Stimulated activated memory B cell treated with anti-CD40 and anti-IgM and Interleukin-4, amounts not matched to agents 10 μg/mL and 1 μg/mL and 100 μg/mL, for 72 hours (primary cell): ENCODE measurements around the gene ALKBH3.

Experiments used
- ATAC-seq: fragments of 150-1000 bp; cut with Tn5 transposase; 2 replicates; pipeline ENCODE4 v1.10.0; 2021
- H3K27ac Mint-ChIP-seq: one replicate; pipeline ENCODE4 v1.8.0; 2022; ENCODE audit warnings: mild to moderate bottlenecking, mixed read lengths
- H3K27me3 Mint-ChIP-seq: one replicate; pipeline ENCODE4 v1.8.0; 2022; ENCODE audit warnings: mixed read lengths
- H3K36me3 Mint-ChIP-seq: one replicate; pipeline ENCODE4 v1.8.0; 2022; ENCODE audit warnings: mixed read lengths
- H3K4me1 Mint-ChIP-seq: one replicate; pipeline ENCODE4 v1.8.0; 2022; ENCODE audit warnings: mixed read lengths
- H3K4me3 Mint-ChIP-seq: one replicate; pipeline ENCODE4 v1.8.0; 2022; ENCODE audit warnings: mild to moderate bottlenecking, moderate library complexity, mixed read lengths
- H3K9me3 Mint-ChIP-seq: one replicate; pipeline ENCODE4 v1.8.0; 2022; ENCODE audit warnings: mixed read lengths

ALKBH3 gene

DNA sequence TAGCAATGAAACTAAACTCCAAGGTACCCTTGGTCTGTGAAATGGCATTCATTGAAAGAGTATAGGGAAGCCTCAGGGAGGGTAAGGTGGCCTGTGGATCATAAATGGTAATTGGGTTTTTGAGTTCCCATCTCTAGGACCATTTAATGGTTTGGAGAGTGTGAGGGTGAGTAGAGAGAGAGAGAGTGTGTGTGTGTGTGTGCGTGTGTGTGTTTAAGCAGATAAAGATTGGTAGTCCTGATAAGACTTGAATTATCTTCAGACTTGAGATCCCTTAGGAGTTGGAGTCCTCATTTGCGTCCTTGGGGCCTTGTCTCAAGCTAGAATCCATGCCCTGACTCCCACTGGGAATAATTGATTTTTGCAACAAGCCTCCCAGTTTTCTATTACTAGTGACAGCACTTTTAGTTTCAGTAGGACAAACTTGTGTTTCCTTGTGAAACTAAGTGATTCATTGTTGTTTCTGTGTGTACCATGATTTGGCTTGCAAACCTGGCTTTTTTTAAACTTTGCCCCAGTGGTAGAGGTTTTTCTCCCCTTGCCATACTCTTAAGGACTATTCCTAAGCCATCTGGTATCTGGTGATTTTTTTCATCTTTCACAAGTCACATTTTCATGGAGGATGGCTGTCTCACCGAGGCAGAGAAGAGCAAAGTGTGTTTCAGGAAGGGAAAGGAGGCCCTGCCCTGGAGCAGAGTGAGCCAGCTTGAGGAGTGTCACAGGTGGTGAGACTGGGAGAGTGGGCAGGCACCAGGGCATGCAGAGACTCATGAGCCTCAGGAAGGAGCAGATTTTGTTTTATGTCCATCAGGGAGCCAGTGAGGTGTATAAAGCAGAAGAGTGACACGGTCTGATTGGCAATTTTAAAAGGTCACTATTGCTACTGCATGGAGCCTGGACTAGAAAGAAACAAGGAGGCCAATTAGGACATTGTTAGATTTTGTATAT, 26.7 kb downstream of the ALKBH3 start:
- no peak overlapping the region for H3K27ac Mint-ChIP-seq

DNA sequence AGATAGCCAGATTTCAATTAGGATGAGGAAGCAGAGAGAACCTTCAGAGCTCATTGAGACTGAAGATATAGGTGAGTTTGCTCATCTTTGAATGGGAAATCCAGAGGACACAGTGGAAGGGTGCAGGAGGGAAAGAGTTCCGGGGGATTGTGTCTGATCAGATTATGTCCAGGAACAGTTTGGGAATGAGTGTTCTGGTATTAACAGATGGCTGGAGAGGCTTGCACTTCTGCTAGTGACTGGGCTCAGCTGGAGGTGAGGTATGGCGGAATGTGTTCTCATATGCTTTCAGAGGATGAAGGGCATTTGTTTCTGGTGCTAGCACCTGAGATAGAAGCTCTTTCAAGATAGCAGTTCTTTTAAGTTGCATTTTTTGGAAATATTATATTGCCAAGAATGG, 27.6 kb downstream of the ALKBH3 start:
- H3K27me3 Mint-ChIP-seq: no peaks in the 10 kb centered on the region
- ATAC-seq: no peak
- peaks cover 11% of the 10 kb centered on the region for H3K4me1 Mint-ChIP-seq
- H3K9me3 Mint-ChIP-seq: no peaks in the 10 kb centered on the region
- peaks cover 74% of the 10 kb centered on the region for H3K36me3 Mint-ChIP-seq
- H3K27ac Mint-ChIP-seq: no peak overlapping the region
- no peak overlapping the region for H3K4me3 Mint-ChIP-seq

More for the DNA sequence above, 26.7 kb downstream of the ALKBH3 start:
- Mint-ChIP-seq H3K4me1 (peaks cover 11% of the 10 kb centered on the region), H3K9me3 (no peaks in the 10 kb centered on the region), H3K27me3 (no peaks in the 10 kb centered on the region), H3K4me3 (no peak overlapping the region), H3K36me3 (peaks cover 72% of the 10 kb centered on the region)
- ATAC-seq: no peak

DNA sequence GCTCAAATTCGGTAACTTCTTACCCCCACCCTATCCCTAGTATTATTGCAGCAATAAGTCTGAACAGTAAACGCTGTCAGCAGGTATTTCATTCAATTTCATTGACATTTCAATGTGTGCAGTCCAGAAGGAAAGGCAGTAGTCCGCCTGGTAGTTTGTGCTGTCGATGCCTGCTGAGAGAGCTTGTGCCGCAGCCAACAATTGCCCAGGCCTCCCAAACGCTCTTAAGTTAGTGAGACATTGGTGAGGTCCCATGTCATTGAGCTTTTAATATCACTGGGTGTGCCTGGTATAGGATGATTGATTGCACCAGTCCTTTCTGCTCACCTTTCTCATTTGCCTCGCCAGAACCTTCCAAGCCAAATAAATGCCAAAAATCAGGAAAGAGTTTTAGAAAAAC, 28.1 kb downstream of the ALKBH3 start:
- Mint-ChIP-seq H3K27me3 (no peaks in the 10 kb centered on the region), H3K36me3 (peaks cover 69% of the 10 kb centered on the region), H3K4me3 (no peak overlapping the region), H3K4me1 (peaks cover 11% of the 10 kb centered on the region), H3K27ac (no peak overlapping the region), H3K9me3 (no peaks in the 10 kb centered on the region)
- ATAC-seq: no peak

DNA sequence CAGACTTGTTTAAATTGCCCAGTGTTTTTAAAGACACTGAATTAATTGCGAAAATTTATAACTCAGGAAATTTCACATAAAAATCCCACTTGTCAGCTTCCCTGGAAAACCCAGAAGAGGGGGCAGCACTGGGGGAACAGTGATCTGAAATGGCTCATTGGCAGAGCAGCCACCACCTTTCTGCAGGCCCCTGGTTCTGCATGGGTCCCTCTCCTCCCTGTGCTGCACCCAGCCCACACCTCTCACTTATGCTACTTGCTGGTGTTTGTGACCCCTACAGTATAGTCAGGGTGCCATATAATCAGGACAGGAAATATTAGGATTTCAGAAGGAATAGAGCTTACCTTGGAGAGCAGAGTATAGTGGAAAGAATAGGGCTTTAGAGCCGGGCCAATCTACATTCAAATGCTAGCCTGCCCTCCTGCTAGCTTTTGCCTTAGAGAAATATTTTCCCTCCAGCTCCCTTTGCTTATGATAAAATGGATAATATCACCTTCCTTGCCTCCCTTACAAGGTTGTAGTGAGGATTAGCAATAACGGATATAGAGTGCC, 33.3 kb downstream of the ALKBH3 start:
- Mint-ChIP-seq H3K9me3 (no peaks in the 10 kb centered on the region), H3K27me3 (no peaks in the 10 kb centered on the region), H3K4me3 (no peak overlapping the region), H3K36me3 (peaks cover 57% of the 10 kb centered on the region), H3K4me1 (no peaks in the 10 kb centered on the region), H3K27ac (no peak overlapping the region)
- no peak for ATAC-seq

DNA sequence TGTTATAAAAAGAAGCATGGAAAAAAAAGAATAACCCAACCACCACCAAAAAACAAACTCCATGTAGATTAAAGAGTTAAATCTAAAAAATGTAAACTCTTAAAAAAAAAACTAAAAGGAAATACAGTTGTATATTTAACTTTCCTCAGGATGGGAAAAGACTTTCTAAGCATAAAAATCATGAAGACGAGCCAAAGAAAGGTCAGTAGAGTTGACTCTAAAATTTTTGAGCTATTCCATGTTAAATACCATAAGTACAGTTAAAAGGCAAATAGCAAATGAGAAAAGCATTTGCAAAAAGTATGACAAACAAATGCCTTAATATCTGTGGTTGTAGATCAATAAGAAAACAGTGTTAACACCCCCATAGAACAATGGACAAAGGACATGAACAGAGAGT, 33.8 kb downstream of the ALKBH3 start:
- no peak for ATAC-seq
- Mint-ChIP-seq H3K36me3 (peaks cover 56% of the 10 kb centered on the region), H3K27ac (no peak overlapping the region), H3K4me1 (no peaks in the 10 kb centered on the region), H3K9me3 (no peaks in the 10 kb centered on the region), H3K27me3 (no peaks in the 10 kb centered on the region), H3K4me3 (no peak overlapping the region)

DNA sequence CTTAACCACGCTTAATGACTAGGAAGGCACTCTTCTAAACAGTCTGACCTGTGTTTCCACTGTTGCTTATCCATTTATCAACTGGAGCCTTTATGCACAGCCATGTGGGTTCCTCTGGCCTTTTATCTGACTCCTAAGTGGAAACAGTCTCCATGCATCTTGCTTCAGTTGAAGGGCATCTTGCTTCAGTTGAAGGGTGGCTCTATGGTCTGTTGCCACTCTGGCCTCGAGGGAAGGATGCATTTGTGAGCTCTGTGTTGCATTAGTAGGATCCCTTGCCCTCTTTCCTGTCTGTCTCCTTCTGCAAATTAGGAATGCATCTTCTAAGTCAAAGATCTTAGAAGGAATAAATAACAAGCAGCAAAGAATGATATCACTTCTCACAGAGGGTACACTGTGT, 36.0 kb downstream of the ALKBH3 start:
- H3K27ac Mint-ChIP-seq: no peak overlapping the region
- no peaks in the 10 kb centered on the region for H3K27me3 Mint-ChIP-seq

DNA sequence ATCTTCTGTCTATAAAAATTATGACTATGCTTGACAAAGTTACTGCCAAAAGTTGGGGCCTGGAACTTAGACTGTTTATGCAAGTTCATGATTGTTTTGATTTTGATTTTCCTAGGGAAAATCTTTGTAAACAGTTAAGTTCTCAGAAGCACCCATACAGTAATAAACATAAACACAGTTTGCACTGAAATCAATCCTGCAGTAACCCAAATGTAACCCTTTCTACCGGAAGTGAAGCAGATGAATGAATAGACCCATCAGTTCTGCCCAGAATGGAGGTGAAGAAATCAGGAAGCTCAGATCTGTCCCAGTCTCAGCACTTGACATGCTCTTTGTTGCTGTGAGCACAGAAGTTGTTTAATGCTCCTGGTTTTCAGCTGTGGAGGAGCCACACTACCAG, 37.2 kb downstream of the ALKBH3 start:
- H3K9me3 Mint-ChIP-seq: no peaks in the 10 kb centered on the region
- H3K36me3 Mint-ChIP-seq: peaks cover 48% of the 10 kb centered on the region
- no peak overlapping the region for H3K27ac Mint-ChIP-seq
- no peak for ATAC-seq
- no peaks in the 10 kb centered on the region for H3K4me1 Mint-ChIP-seq
- no peaks in the 10 kb centered on the region for H3K27me3 Mint-ChIP-seq
- no peak overlapping the region for H3K4me3 Mint-ChIP-seq

More for the DNA sequence above, 36.0 kb downstream of the ALKBH3 start:
- H3K36me3 Mint-ChIP-seq: peaks cover 52% of the 10 kb centered on the region
- no peak for ATAC-seq
- no peaks in the 10 kb centered on the region for H3K4me1 Mint-ChIP-seq
- H3K4me3 Mint-ChIP-seq: no peak overlapping the region
- H3K9me3 Mint-ChIP-seq: no peaks in the 10 kb centered on the region

DNA sequence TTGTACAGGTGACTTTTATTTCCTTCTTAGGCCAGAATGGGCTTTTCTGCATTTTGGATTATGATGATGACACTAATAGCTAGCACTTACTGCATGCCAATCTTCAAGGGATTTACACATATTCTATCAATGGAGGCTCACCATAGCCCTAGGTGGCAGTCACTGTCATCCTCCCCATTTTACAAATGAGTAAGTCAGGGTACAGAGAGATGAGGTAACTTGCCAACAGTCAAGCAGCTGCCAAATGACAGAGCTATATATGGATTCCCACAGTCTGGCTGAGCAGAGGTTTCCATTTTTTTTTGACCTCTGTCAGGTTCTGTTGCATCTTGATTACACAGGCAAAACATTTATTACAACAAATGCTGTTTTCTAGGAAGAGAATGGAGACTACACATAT, 38.0 kb downstream of the ALKBH3 start:
- no peaks in the 10 kb centered on the region for H3K9me3 Mint-ChIP-seq
- H3K27me3 Mint-ChIP-seq: no peaks in the 10 kb centered on the region
- peaks cover 49% of the 10 kb centered on the region for H3K36me3 Mint-ChIP-seq
- no peaks in the 10 kb centered on the region for H3K4me1 Mint-ChIP-seq
- no peak overlapping the region for H3K4me3 Mint-ChIP-seq
- no peak for ATAC-seq
- no peak overlapping the region for H3K27ac Mint-ChIP-seq

DNA sequence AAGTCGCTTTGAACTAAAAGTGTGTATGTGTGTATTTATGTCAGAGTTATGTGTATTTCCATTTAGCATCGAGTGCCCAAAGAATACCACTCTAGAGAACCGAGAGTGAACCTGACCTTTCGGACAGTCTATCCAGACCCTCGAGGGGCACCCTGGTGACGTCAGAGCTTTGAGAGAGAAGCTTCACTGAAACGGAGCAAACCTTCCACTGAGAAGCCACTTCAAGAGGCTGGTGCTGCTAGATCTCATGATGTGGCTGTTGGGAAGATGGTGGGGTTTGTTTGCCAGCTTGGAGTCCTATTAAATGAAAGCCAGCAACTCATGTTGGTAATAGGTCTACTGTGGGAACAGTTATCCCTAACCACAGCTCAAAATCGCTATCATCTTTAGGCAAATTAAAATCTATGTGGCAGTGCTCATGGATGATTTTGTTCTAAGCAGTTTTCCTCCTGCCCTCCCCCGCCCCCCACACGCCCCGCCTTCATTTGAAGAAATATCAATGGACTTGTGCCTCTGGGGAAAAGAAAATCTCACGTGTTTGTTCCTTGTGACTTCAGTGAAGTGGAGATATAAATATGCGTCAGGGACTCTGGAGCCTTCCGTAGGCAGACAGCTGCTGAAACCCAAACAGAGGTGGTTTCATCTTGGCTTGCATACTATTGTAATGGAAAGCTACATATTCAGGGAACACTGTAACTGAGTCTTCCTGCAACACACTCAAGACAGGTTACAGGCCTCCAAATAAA, 39.4 kb downstream of the ALKBH3 start:
- Mint-ChIP-seq H3K27ac (no peak overlapping the region), H3K36me3 (peaks cover 38% of the 10 kb centered on the region)
- ATAC-seq: no peak

DNA sequence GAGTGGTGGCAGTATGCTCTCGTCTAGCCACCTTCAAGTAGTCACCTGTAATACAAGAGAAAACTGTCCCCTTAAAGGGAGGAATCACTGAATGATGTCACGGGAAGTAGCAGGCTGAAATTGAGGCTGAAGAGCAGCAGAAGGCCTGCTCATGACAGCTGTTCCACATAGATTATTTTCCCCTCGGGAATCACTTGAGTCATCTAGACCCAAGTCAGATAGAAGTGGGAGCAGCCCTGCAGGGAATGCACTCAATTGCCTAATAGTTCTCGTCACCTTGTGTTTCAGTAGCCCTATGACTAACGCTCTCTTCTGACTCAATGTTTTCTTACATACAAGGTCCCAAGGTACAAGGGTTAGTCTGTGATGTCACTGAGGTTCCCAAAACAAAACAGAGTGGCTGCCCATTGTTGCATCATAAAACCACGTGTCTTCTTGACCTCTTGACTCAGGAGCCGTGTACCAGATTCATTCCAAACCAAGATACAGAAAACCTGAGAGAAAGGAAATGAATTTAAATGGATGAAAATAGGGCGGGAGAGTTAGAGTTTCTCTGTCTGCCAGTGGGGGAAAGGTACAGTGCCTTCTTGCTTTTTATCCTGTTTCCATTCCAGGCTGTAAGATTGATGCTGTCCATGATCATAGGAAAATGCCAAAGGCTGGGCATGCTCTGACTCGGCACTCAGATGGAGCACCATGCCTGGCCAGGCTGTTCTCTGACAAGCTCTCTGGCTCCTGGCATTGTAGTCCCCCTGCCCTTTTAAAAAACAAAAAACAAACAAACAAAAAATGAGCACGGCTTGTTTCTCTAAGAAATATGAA, 40.2 kb downstream of the ALKBH3 start:
- no peaks in the 10 kb centered on the region for H3K27me3 Mint-ChIP-seq
- no peak overlapping the region for H3K4me3 Mint-ChIP-seq
- H3K9me3 Mint-ChIP-seq: no peaks in the 10 kb centered on the region
- no peaks in the 10 kb centered on the region for H3K4me1 Mint-ChIP-seq
- H3K36me3 Mint-ChIP-seq: peaks cover 38% of the 10 kb centered on the region
- ATAC-seq: no peak
- H3K27ac Mint-ChIP-seq: no peak overlapping the region

More for the DNA sequence above, 39.4 kb downstream of the ALKBH3 start:
- no peak overlapping the region for H3K4me3 Mint-ChIP-seq
- H3K4me1 Mint-ChIP-seq: no peaks in the 10 kb centered on the region
- H3K27me3 Mint-ChIP-seq: no peaks in the 10 kb centered on the region
- H3K9me3 Mint-ChIP-seq: no peaks in the 10 kb centered on the region

DNA sequence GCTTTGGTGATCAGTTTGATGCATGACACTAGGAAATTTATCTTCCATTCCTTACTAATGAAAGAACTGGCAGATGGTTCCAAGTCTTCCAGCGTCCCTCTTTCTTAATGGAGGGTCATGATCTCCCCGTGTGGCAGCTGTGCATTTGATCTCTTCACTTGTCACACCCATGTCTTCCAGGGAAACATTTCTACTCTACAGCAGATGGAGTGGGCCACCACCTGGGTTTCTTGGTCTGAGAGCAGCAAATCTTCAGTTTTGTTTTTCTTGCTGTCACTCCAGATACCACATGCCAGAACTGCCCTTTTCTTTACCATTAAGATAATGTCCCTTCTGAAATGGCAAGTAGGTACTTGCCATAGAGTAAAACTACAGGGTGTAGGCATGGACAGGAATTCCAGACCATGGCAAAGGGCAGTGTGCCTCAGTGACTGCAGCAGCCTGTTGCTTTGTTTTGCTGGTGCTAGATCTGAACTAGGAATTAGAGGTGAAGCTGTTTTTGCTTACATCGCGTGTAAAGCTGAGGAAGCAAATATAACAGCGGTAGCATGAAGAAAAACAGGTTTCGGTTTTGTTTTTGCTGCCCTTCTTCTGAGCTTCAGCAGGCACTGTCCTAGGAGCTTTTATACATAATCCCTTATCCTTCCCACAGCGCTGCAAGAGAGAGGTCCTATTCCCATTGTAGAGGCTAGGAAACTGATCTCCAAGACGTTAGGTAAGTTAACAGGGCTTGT, 41.1 kb downstream of the ALKBH3 start:
- no peak overlapping the region for H3K27ac Mint-ChIP-seq
- H3K27me3 Mint-ChIP-seq: no peaks in the 10 kb centered on the region
- H3K36me3 Mint-ChIP-seq: peaks cover 38% of the 10 kb centered on the region
- ATAC-seq: no peak
- no peaks in the 10 kb centered on the region for H3K4me1 Mint-ChIP-seq
- no peak overlapping the region for H3K4me3 Mint-ChIP-seq
- H3K9me3 Mint-ChIP-seq: no peaks in the 10 kb centered on the region

DNA sequence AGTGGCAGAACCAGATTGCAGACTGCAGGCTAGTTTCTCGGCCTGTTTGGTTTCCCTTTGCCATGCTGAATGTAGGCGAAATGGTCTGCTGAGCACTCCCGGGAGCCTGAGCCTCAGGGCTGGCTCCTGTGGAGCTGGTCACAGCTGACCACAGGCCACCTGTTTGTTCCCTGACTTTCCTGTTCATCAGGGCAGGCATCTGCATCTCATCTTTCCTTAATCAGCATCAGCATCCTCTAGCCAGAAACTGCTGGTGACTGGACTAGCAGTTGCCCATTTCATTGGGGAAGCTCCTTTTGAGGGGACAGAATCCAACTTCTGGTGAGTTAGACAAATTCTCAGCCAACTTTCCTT, 41.6 kb downstream of the ALKBH3 start:
- Mint-ChIP-seq H3K27me3 (no peaks in the 10 kb centered on the region), H3K9me3 (no peaks in the 10 kb centered on the region), H3K4me1 (no peaks in the 10 kb centered on the region), H3K27ac (no peak overlapping the region), H3K4me3 (no peak overlapping the region), H3K36me3 (peaks cover 38% of the 10 kb centered on the region)
- ATAC-seq: no peak

DNA sequence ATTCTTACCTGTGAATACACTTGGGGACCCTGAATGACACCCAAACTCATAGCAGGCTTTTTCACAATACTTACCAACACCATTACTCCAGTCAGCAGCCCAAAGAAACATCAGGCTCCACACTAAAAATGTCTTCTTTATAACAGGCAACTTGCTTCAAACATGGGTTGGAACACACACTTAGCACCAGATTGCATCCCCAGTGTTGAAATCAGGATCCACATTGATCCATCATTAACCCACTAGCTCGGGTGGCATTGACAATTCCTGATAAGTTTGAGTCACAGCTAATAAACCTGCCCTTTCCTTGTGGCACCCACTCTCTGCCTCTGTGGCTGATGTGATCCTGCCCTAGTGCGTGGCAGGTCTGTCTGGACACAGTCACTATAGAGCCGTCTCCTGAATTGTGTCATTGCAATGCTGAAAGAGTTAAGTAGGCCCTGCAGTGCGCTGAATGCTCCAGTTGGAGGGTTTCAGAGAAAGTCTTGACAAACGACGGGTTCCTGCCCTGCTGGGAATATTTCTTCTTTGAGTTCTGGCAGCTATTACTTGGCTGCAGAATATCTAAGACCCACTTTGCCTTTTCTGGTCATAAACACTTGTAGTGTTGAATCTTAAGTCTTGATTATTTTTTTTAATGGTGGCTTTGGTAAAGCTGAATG, 42.2 kb downstream of the ALKBH3 start:
- no peaks in the 10 kb centered on the region for H3K9me3 Mint-ChIP-seq
- H3K27ac Mint-ChIP-seq: no peak overlapping the region
- H3K4me3 Mint-ChIP-seq: no peak overlapping the region
- no peaks in the 10 kb centered on the region for H3K27me3 Mint-ChIP-seq
- no peaks in the 10 kb centered on the region for H3K4me1 Mint-ChIP-seq
- ATAC-seq: no peak
- peaks cover 38% of the 10 kb centered on the region for H3K36me3 Mint-ChIP-seq
